ENCODE measurements around the gene AMOTL1. TPM values are rescaled to one million over a fixed set of nuclear protein-coding genes. Genes with fewer than 3 reads are reported as not detected.
A peak's percentile ranks its signal among the peaks of the same experiment; 100 is the strongest.

Gene AMOTL1, protein sequence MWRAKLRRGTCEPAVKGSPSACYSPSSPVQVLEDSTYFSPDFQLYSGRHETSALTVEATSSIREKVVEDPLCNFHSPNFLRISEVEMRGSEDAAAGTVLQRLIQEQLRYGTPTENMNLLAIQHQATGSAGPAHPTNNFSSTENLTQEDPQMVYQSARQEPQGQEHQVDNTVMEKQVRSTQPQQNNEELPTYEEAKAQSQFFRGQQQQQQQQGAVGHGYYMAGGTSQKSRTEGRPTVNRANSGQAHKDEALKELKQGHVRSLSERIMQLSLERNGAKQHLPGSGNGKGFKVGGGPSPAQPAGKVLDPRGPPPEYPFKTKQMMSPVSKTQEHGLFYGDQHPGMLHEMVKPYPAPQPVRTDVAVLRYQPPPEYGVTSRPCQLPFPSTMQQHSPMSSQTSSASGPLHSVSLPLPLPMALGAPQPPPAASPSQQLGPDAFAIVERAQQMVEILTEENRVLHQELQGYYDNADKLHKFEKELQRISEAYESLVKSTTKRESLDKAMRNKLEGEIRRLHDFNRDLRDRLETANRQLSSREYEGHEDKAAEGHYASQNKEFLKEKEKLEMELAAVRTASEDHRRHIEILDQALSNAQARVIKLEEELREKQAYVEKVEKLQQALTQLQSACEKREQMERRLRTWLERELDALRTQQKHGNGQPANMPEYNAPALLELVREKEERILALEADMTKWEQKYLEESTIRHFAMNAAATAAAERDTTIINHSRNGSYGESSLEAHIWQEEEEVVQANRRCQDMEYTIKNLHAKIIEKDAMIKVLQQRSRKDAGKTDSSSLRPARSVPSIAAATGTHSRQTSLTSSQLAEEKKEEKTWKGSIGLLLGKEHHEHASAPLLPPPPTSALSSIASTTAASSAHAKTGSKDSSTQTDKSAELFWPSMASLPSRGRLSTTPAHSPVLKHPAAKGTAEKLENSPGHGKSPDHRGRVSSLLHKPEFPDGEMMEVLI
- 1 to 10 TPM; 5.5 to 5.7 TPM for total RNA-seq

- Mint-ChIP-seq H3K27ac (peak within 1 kb of the TSS; percentile 19 to 67), H3K4me3 (peak within 1 kb of the TSS; percentile 83), H3K27me3 (peaks cover 6 to 22% of the 10 kb centered on the region in 2 donors), H3K36me3 (no peaks in the 10 kb centered on the region), H3K9me3 (no peaks in the 10 kb centered on the region), H3K4me1 (ENCODE audit: low read depth in 2 of 2) (peaks cover 10 to 21% of the 10 kb centered on the region in 2 donors)
- DNase-seq (ENCODE audit: low spot score): peak; percentile 70
- peak; percentile 83 to 86 for ATAC-seq
These were observed at the start of gene AMOTL1 for GRCh38 chr11:94767701-94768601. Gene AMOTL1, plus strand, starts transcription at chr11:94768356. Its CDS starts 156 bp downstream, at chr11:94768512.

DNA sequence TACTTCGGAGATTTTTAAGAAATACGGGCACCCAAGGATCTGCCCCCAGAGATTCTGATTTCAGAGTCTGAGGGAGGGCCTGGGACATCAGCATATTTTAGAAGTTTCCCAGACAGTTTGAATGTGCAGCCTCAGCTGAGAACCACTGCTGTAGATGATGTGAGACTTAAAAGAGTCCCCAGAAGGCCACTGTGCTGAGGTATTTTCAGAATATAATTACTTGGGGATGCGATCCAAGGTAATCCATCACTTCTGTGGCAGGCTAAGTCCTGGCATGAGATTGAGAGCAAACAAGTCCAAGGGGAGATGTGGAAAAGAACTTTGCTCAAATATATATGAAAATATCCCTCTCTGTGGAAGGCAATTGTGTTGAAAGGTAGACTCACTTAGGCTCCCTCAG, 48.3 kb upstream of the AMOTL1 start:
- DNase-seq (ENCODE audit: low spot score) (no peak), ATAC-seq (no peak)
- H3K9me3 Mint-ChIP-seq: peaks cover 1% of the 10 kb centered on the region
- peaks cover 34 to 68% of the 10 kb centered on the region in 2 donors for H3K27me3 Mint-ChIP-seq
- H3K36me3 Mint-ChIP-seq: no peaks in the 10 kb centered on the region
- no peak overlapping the region for H3K4me3 Mint-ChIP-seq
- H3K4me1 Mint-ChIP-seq (ENCODE audit: low read depth in 2 of 2): no peaks in the 10 kb centered on the region
- H3K27ac Mint-ChIP-seq: no peak overlapping the region

DNA sequence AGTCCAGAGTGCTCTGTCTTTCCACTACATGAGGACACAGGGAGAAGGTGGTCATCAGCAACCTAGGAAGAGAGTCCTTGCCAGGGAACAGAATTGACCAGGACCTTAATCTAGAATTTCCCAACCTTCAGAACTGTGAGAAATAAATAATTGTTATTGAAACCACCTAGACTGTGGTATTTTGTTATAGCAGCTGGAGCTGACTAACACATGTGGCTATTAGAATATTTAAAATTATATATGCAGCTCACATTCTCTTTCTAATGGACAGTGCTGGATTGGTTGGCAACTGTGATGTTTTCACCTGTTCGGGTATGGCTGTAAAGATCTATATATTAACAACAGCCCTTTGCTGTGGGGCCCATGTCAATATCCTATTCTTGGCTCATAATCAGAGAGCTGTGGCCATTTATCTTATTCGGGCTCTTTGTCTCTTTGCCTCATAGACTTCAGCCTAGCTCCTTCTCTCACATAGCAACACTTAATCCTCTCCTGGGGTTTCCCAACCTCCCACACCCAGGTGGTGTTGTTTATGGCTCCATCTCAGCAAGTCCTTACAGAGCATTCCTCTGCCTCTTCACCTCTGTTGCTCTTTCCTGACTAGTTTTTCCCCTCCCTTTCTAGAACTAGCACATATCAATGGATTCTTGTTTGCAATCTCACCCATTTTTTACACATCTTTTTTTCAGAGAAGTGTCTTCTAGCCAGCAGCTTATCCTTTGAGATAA, 46.4 kb upstream of the AMOTL1 start:
- no peak overlapping the region for H3K4me3 Mint-ChIP-seq
- ATAC-seq (no peak), DNase-seq (ENCODE audit: low spot score) (no peak)
- peaks cover 3% of the 10 kb centered on the region for H3K9me3 Mint-ChIP-seq
- H3K27ac Mint-ChIP-seq: no peak overlapping the region
- no peaks in the 10 kb centered on the region for H3K36me3 Mint-ChIP-seq
- H3K4me1 Mint-ChIP-seq (ENCODE audit: low read depth in 2 of 2): no peaks in the 10 kb centered on the region
- H3K27me3 Mint-ChIP-seq: peaks cover 24 to 59% of the 10 kb centered on the region in 2 donors

DNA sequence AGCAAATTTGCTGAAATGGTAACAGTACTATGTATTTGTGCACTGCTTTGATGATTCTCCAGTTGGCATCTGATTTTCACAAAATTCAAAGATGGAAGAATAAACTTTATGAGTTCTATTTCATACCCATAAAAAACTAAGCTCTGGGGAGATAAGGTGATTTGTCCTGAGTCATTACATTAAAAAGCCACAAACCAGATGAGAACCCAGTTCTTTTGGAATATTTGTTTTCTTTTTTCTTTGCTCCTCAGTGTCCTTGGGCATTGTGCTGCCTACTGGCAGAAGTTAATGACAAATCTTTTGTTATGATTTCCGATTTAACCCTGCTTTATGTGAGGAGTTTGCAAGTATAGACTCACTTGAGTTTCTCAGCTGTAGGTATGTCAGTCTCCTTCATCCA, 45.4 kb upstream of the AMOTL1 start:
- ATAC-seq (no peak), DNase-seq (ENCODE audit: low spot score) (no peak)
- no peak overlapping the region for H3K27ac Mint-ChIP-seq
- no peak overlapping the region for H3K4me3 Mint-ChIP-seq
- peaks cover 20 to 53% of the 10 kb centered on the region in 2 donors for H3K27me3 Mint-ChIP-seq
- no peaks in the 10 kb centered on the region for H3K36me3 Mint-ChIP-seq
- no peaks in the 10 kb centered on the region for H3K4me1 Mint-ChIP-seq (ENCODE audit: low read depth in 2 of 2)
- peaks cover 3% of the 10 kb centered on the region for H3K9me3 Mint-ChIP-seq

DNA sequence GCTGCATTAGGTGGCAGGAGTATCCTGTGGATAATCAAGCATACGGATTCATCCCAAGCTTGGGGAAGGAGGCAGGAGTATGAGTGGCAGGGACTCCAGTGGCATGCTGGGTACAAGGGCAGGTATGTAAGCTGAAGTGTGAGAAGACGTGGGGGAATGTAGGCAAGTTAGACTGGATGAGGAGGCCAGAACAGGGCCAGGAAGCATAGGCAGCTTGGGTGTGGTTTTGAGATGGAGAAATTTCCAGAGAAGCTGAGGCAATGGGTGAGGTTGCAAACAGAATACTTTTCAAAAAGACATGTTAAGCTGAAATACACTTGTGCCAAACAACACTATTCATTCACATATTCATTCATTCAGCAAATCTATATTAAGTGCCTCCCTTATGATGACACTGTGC, 43.1 kb upstream of the AMOTL1 start:
- no peaks in the 10 kb centered on the region for H3K4me1 Mint-ChIP-seq (ENCODE audit: low read depth in 2 of 2)
- H3K4me3 Mint-ChIP-seq: no peak overlapping the region
- H3K36me3 Mint-ChIP-seq: no peaks in the 10 kb centered on the region
- no peak overlapping the region for H3K27ac Mint-ChIP-seq
- H3K9me3 Mint-ChIP-seq: peaks cover 3% of the 10 kb centered on the region
- DNase-seq (ENCODE audit: low spot score): no peak
- peak in 1 of 2 donors; percentile 30 for ATAC-seq
- H3K27me3 Mint-ChIP-seq: peaks cover 20 to 46% of the 10 kb centered on the region in 2 donors

GRCh38 chr11:94727819-94728218, 40.3 kb upstream of the AMOTL1 start:
- Mint-ChIP-seq H3K36me3 (no peaks in the 10 kb centered on the region), H3K4me3 (no peak overlapping the region)
- ATAC-seq: no peak

GRCh38 chr11:94728541-94728940, 39.6 kb upstream of the AMOTL1 start:
- H3K36me3 Mint-ChIP-seq: no peaks in the 10 kb centered on the region
- H3K27ac Mint-ChIP-seq: no peak overlapping the region
- ATAC-seq (no peak), DNase-seq (ENCODE audit: low spot score) (no peak)
- no peak overlapping the region for H3K4me3 Mint-ChIP-seq
- H3K27me3 Mint-ChIP-seq: peaks cover 21 to 30% of the 10 kb centered on the region in 2 donors
- peaks cover 3% of the 10 kb centered on the region for H3K9me3 Mint-ChIP-seq
- H3K4me1 Mint-ChIP-seq (ENCODE audit: low read depth in 2 of 2): no peaks in the 10 kb centered on the region

More at GRCh38 chr11:94727819-94728218, 40.3 kb upstream of the AMOTL1 start:
- Mint-ChIP-seq H3K27me3 (peaks cover 23 to 31% of the 10 kb centered on the region in 2 donors), H3K9me3 (peaks cover 3% of the 10 kb centered on the region), H3K4me1 (ENCODE audit: low read depth in 2 of 2) (no peaks in the 10 kb centered on the region), H3K27ac (no peak overlapping the region)
- DNase-seq (ENCODE audit: low spot score): no peak

DNA sequence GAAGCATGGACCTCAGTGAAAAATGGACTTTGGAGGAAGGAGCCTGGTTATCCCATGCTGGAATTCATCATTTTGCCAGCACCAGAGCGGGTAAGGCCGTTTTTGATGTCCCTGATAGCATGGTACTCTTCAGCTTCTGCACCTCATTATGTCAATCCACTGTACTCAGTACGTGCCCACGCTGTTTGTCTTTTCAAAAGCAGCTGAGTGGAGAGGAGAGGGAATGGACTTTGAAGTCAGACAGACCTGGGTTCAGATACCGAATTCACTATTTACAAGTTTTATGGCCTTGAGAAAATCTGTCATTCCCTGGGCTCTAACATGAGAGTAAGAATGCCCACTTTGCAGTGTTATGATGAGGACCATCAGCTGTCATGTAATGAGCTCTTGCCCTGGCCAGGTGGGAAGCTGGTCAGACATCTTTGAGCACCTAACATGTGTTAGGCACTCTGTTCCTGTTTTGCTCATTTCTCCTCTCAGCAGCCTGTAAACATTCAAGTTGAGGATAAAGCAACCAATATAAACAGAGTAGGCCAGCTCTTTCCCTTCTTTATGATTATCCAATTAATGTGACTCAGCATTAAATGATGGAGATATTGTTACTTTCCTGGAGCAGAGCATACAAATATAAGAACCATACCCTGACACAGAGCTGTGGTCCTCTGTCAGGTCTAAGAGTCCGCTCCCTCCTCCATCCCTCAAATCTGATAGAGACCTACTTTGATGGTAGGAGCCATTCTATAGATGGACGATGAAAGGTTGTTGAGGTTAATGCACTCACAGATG, 39.0 kb upstream of the AMOTL1 start:
- Mint-ChIP-seq H3K4me3 (no peak overlapping the region), H3K36me3 (no peaks in the 10 kb centered on the region), H3K27me3 (peaks cover 17 to 27% of the 10 kb centered on the region in 2 donors), H3K9me3 (peaks cover 3% of the 10 kb centered on the region), H3K4me1 (ENCODE audit: low read depth in 2 of 2) (no peaks in the 10 kb centered on the region), H3K27ac (no peak overlapping the region)
- no peak for ATAC-seq
- DNase-seq (ENCODE audit: low spot score): no peak

DNA sequence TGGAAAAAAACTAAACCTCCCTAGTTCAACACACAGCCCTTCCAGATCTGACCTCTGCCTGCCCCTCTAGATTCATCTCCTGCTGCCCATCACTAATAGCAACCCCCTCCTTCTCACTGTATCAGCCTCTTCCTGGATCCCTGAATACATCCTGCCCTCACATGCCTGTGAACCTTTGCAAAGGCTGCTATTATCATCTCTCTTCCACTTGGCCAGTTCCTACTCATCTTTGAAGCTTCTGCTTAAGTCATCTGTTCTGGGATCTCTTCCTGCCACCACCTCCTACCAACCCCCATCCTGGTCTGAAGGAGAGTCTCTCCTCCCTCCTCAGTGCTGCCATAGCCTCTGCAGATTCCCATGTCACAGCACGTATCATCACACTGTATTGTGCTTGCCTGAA, 38.0 kb upstream of the AMOTL1 start:
- ATAC-seq: peak in 1 of 2 donors; percentile 21
- Mint-ChIP-seq H3K27ac (no peak overlapping the region), H3K36me3 (no peaks in the 10 kb centered on the region), H3K4me3 (no peak overlapping the region), H3K4me1 (ENCODE audit: low read depth in 2 of 2) (no peaks in the 10 kb centered on the region), H3K27me3 (peaks cover 13 to 17% of the 10 kb centered on the region in 2 donors), H3K9me3 (no peaks in the 10 kb centered on the region)
- DNase-seq (ENCODE audit: low spot score): no peak

- Mint-ChIP-seq H3K36me3 (no peaks in the 10 kb centered on the region), H3K4me3 (no peak overlapping the region), H3K9me3 (no peaks in the 10 kb centered on the region), H3K27ac (no peak overlapping the region), H3K27me3 (peaks cover 16 to 17% of the 10 kb centered on the region in 2 donors), H3K4me1 (ENCODE audit: low read depth in 2 of 2) (no peaks in the 10 kb centered on the region)
- ATAC-seq (no peak), DNase-seq (ENCODE audit: low spot score) (no peak)
These were observed 36.1 kb upstream of the AMOTL1 start for GRCh38 chr11:94731880-94732601.

GRCh38 chr11:94732617-94733281, 35.4 kb upstream of the AMOTL1 start:
- no peak for DNase-seq (ENCODE audit: low spot score)
- Mint-ChIP-seq H3K27me3 (peaks cover 16 to 17% of the 10 kb centered on the region in 2 donors), H3K4me3 (no peak overlapping the region), H3K9me3 (no peaks in the 10 kb centered on the region), H3K4me1 (ENCODE audit: low read depth in 2 of 2) (no peaks in the 10 kb centered on the region), H3K27ac (no peak overlapping the region), H3K36me3 (no peaks in the 10 kb centered on the region)
- ATAC-seq: no peak
